SK-N-SH (cell line): ENCODE results near the gene MAPK4.

Source experiments
- CTCF ChIP-seq: fragments of 200-600 bp; sonication (generic); IDR thresholded peaks from 2 replicates; pipeline ENCODE4 v1.6.1; 2017; ENCODE audit warnings: antibody characterized with exemption, mild to moderate bottlenecking, moderate library complexity
- GABPA ChIP-seq: IDR thresholded peaks from 2 replicates; pipeline ENCODE4 v1.4.0; 2012; ENCODE audit warnings: low read depth, mild to moderate bottlenecking
- GATA2 ChIP-seq: sonication (generic); formaldehyde crosslinking; IDR thresholded peaks from 2 replicates; pipeline ENCODE4 v1.5.0; 2020; ENCODE audit warnings: mild to moderate bottlenecking, missing genetic modification reagents
- MAX ChIP-seq: IDR thresholded peaks from 2 replicates; pipeline ENCODE4 v1.4.0; 2012; ENCODE audit warnings: low read depth
- NRF1 ChIP-seq: IDR thresholded peaks from 2 replicates; pipeline ENCODE4 v1.6.1; 2012; ENCODE audit warnings: low read depth, mild to moderate bottlenecking, low read length
- PBX3 ChIP-seq: IDR thresholded peaks from 2 replicates; pipeline ENCODE4; 2012
- RAD21 ChIP-seq: IDR thresholded peaks from 2 replicates; pipeline ENCODE4 v1.6.1; 2012; ENCODE audit warnings: mild to moderate bottlenecking, low read length
- REST ChIP-seq: IDR thresholded peaks from 2 replicates; pipeline ENCODE4 v1.6.1; 2012; ENCODE audit warnings: mild to moderate bottlenecking, low read depth, low read length, moderate library complexity
- RFX5 ChIP-seq: IDR thresholded peaks from 2 replicates; pipeline ENCODE4 v1.6.1; 2012; ENCODE audit warnings: mild to moderate bottlenecking, improper control_type of control experiment, low read length
- TCF12 ChIP-seq: IDR thresholded peaks from 2 replicates; pipeline ENCODE4 v1.4.0; 2012
- USF2 ChIP-seq: fragments of 150-350 bp; IDR thresholded peaks from 2 replicates; pipeline ENCODE4 v1.6.1; 2017; ENCODE audit warnings: antibody characterized with exemption, low read length, low read depth, borderline replicate concordance
- YY1 ChIP-seq: IDR thresholded peaks from 2 replicates; pipeline ENCODE4 v1.4.0; 2012; ENCODE audit warnings: low read depth, mild to moderate bottlenecking
- ZBTB33 ChIP-seq: IDR thresholded peaks from 2 replicates; pipeline ENCODE4 v1.4.0; 2012; ENCODE audit warnings: low read depth, borderline replicate concordance

GRCh38 chr18:50706651-50707050 lies 146.8 kb downstream of the MAPK4 start:
- no peak for TF ChIP-seq NRF1
- no peak for TF ChIP-seq ZBTB33
- TF ChIP-seq PBX3: no peak
- TF ChIP-seq MAX: no peak
- no peak for TF ChIP-seq USF2
- TF ChIP-seq CTCF: no peak
- no peak for TF ChIP-seq RAD21
- no peak for TF ChIP-seq GATA2 (CRISPR knock-in tag)
- TF ChIP-seq TCF12: no peak
- no peak for TF ChIP-seq RFX5
- no peak for TF ChIP-seq REST
- TF ChIP-seq YY1: no peak
- TF ChIP-seq GABPA: no peak
